PC-9 (cell line): ENCODE measurements around the gene SNX20. TPM values are rescaled to one million over a fixed set of nuclear protein-coding genes. Genes with fewer than 3 reads are reported as not detected.

ENCODE experiments used
- BruUV-seq: library from RNA; stranded (reverse); fragments of 400-500 nt; replicated peaks from 2 replicates; lab custom pipeline; 2021; lab: Mats Ljungman, UMichigan
- CTCF ChIA-PET: fragments of 300-600 bp; sonication (Branson Sonifier 250); formaldehyde crosslinking; loops from one replicate; lab custom pipeline; 2022; ENCODE audit warnings: antibody characterized with exemption; lab: Charles Lee
- POLR2A ChIA-PET: fragments of 300-600 bp; sonication (Branson Sonifier 250); formaldehyde crosslinking; loops from one replicate; lab custom pipeline; 2022; ENCODE audit warnings: antibody characterized with exemption; ENCODE audit not compliant: unreplicated experiment; lab: Charles Lee
- DNase-seq, 2 experiments: peaks; one replicate each; pipeline versions ENCODE4 v3.0.0 to v3.0.0-alpha.2; 2015 to 2022; ENCODE audit warnings: mixed read lengths in 1 of 2
- H2AFZ ChIP-seq: fragments of 200-600 bp; sonication (generic); 2 replicates; pipeline ENCODE4 v1.8.1; 2017; ENCODE audit warnings: antibody characterized with exemption
- H3F3A ChIP-seq: fragments of 200-600 bp; sonication (generic); 2 replicates; pipeline ENCODE4 v1.8.1; 2017; ENCODE audit warnings: antibody characterized with exemption, mild to moderate bottlenecking, low read depth; ENCODE audit not compliant: insufficient read depth
- H3K27ac ChIP-seq: fragments of 200-600 bp; sonication (generic); 2 replicates; pipeline ENCODE4 v1.6.1; 2016; ENCODE audit warnings: mixed run types
- H3K27me3 ChIP-seq: fragments of 200-600 bp; sonication (generic); 2 replicates; pipeline ENCODE4 v1.6.1; 2016; ENCODE audit warnings: low read depth, mixed run types; ENCODE audit not compliant: insufficient read depth
- H3K36me3 ChIP-seq: fragments of 200-600 bp; sonication (generic); 2 replicates; pipeline ENCODE4 v1.6.1; 2016; ENCODE audit warnings: low read depth, mixed run types
- H3K4me1 ChIP-seq: fragments of 200-600 bp; sonication (generic); replicated peaks from 2 replicates; pipeline ENCODE4 v1.6.1; 2016; ENCODE audit warnings: mixed run types; ENCODE audit not compliant: insufficient read depth
- H3K4me2 ChIP-seq: fragments of 200-600 bp; sonication (generic); 2 replicates; pipeline ENCODE4 v1.6.1; 2017; ENCODE audit warnings: mixed run types
- H3K4me3 ChIP-seq: fragments of 200-600 bp; sonication (generic); 2 replicates; pipeline ENCODE4 v1.6.1; 2016; ENCODE audit warnings: mixed run types
- H3K79me2 ChIP-seq: fragments of 200-600 bp; sonication (generic); 2 replicates; pipeline ENCODE4 v1.6.1; 2017; ENCODE audit warnings: low read depth, mixed run types
- H3K9me2 ChIP-seq: fragments of 200-600 bp; sonication (generic); 2 replicates; pipeline ENCODE4 v1.8.1; 2017; ENCODE audit warnings: mild to moderate bottlenecking; ENCODE audit not compliant: insufficient read depth
- H3K9me3 ChIP-seq: fragments of 200-600 bp; sonication (generic); 2 replicates; pipeline ENCODE4 v1.8.1; 2016; ENCODE audit warnings: low read depth; ENCODE audit not compliant: insufficient read depth
- H4K20me1 ChIP-seq: fragments of 200-600 bp; sonication (generic); 2 replicates; pipeline ENCODE4 v1.8.1; 2017; ENCODE audit not compliant: insufficient read depth
- CTCF ChIP-seq: fragments of 200-600 bp; sonication (generic); conservative IDR thresholded peaks from 2 replicates; pipeline ENCODE4 v1.6.1; 2017; ENCODE audit warnings: mixed run types, antibody characterized with exemption, mild to moderate bottlenecking, moderate library complexity
- EZH2 ChIP-seq: fragments of 200-600 bp; sonication (generic); IDR thresholded peaks from 2 replicates; pipeline ENCODE4 v1.8.0; 2017; ENCODE audit warnings: antibody characterized with exemption, low read depth
- intact Hi-C: fragments of 100-400 bp; cut with micrococcal nuclease; formaldehyde crosslinking; loops from one replicate; pipeline ENCODE4 v1.10.0; 2022; ENCODE audit not compliant: unreplicated experiment
- total RNA-seq: library from RNA; stranded (reverse); gene quantifications from 2 replicates; pipeline ENCODE4 v1.2.3, GENCODE V29; 2021

The SNX20 gene
- total RNA-seq, 1 experiment from 2014 or later, result not detected

GRCh38 chr16:50680556-50680893 is 587 bp downstream of the SNX20 start:
- Histone ChIP-seq H3K9me2 (no peaks in the 10 kb centered on the region), H3K4me3 (no peak overlapping the region), H3K36me3 (no peaks in the 10 kb centered on the region), H3K27me3 (no peaks in the 10 kb centered on the region), H4K20me1 (no peaks in the 10 kb centered on the region), H3K4me1 (peaks cover 11% of the 10 kb centered on the region), H3K27ac (no peak overlapping the region), H2AFZ (no peak overlapping the region), H3F3A (no peaks in the 10 kb centered on the region), H3K4me2 (no peak overlapping the region), H3K79me2 (no peaks in the 10 kb centered on the region), H3K9me3 (no peaks in the 10 kb centered on the region)
- POLR2A ChIA-PET, result no interaction called here
- CTCF ChIA-PET, result no interaction called here
- no peak for TF ChIP-seq EZH2
- no peak for TF ChIP-seq CTCF
- DNase-seq, result no peak
- no TSS peak for BruUV-seq
- intact Hi-C loops, result no loop called here

GRCh38 chr16:50679676-50680555 is 1.2 kb downstream of the SNX20 start:
- Histone ChIP-seq H3K36me3 (no peaks in the 10 kb centered on the region), H3K27me3 (no peaks in the 10 kb centered on the region), H3K9me2 (no peaks in the 10 kb centered on the region), H3K9me3 (0 out of 2 replicates have a peak, but pooled peaks cover 3% of the 10 kb centered on the region), H3F3A (no peaks in the 10 kb centered on the region), H4K20me1 (no peaks in the 10 kb centered on the region), H3K4me3 (no peak overlapping the region), H3K79me2 (no peaks in the 10 kb centered on the region), H3K27ac (no peak overlapping the region), H3K4me2 (no peak overlapping the region), H2AFZ (no peak overlapping the region), H3K4me1 (peaks cover 13% of the 10 kb centered on the region)
- POLR2A ChIA-PET, result no interaction called here
- intact Hi-C loops, result loop anchor here (5.0 kb wide), 1 partner anchor 37 kb away; no protein-coding TSS in a partner anchor
- DNase-seq, result no peak
- BruUV-seq, result no TSS peak
- CTCF ChIA-PET, result interaction anchor here (0.6 kb wide), 1 partner anchor 39 kb away, joined by 3 read pairs; no protein-coding TSS in a partner anchor
- TF ChIP-seq CTCF, result no peak
- TF ChIP-seq EZH2, result no peak

GRCh38 chr16:50679266-50679665 is 1.8 kb downstream of the SNX20 start:
- no peak overlapping the region for H3K4me2 ChIP-seq
- H2AFZ ChIP-seq, result no peak overlapping the region
- no peaks in the 10 kb centered on the region for H3K27me3 ChIP-seq
- DNase-seq, result no peak
- intact Hi-C loops, result loop anchor here (5.0 kb wide), 1 partner anchor 38 kb away; no protein-coding TSS in a partner anchor
- H3K36me3 ChIP-seq, result no peaks in the 10 kb centered on the region
- H3K27ac ChIP-seq, result no peak overlapping the region
- H4K20me1 ChIP-seq, result no peaks in the 10 kb centered on the region
- 0 out of 2 replicates have a peak, but pooled peaks cover 9% of the 10 kb centered on the region for H3K9me3 ChIP-seq
- H3K4me1 ChIP-seq, result peaks cover 13% of the 10 kb centered on the region
- H3K79me2 ChIP-seq, result no peaks in the 10 kb centered on the region
- ChIA-PET POLR2A (no interaction called here), CTCF (interaction anchor here (0.6 to 0.8 kb wide), 2 partner anchors 40 kb away, joined by 3 read pairs; no protein-coding TSS in a partner anchor)
- H3F3A ChIP-seq, result no peaks in the 10 kb centered on the region
- BruUV-seq, result no TSS peak
- H3K9me2 ChIP-seq, result no peaks in the 10 kb centered on the region
- TF ChIP-seq EZH2, result no peak
- H3K4me3 ChIP-seq, result no peak overlapping the region
